22Rv1 (cell line): ENCODE data around the gene ARFGAP1.

Experiments
- H3K27ac ChIP-seq: fragments of 450-650 bp; 2 replicates; pipeline ENCODE4 v1.5.1; 2017
- ZFX ChIP-seq: fragments of 450-650 bp; IDR thresholded peaks from 2 replicates; pipeline ENCODE4 v1.6.1; 2017; ENCODE audit warnings: antibody characterized with exemption, borderline replicate concordance
- TF ChIP-seq, protein P1 (sequence below): fragments of 450-650 bp; IDR thresholded peaks from 2 replicates; pipeline ENCODE4 v1.5.1; 2017; ENCODE audit warnings: mild to moderate bottlenecking

ARFGAP1 gene

DNA sequence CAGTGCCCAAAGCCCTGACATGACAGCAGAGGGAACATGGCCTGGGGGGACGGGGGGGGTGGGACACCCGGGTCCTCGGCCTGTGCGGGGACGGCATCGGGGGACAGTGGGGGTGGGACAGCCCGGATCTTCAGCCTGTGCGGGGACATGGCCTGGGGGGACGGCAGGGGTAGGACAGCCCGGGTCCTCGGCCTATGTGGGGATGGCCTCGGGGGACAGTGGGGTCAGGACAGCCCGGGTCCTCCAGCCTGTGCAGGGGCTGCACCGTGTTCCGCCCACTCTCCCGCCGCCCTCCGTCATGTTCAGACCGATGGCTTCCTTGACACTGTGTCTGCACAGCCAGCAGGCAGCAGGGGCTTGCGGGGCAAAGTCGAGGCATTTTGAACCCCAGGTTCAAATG lies 29.9 kb upstream of the ARFGAP1 start:
- TF ChIP-seq ZFX = no peak
- TF ChIP-seq, protein P1, sequence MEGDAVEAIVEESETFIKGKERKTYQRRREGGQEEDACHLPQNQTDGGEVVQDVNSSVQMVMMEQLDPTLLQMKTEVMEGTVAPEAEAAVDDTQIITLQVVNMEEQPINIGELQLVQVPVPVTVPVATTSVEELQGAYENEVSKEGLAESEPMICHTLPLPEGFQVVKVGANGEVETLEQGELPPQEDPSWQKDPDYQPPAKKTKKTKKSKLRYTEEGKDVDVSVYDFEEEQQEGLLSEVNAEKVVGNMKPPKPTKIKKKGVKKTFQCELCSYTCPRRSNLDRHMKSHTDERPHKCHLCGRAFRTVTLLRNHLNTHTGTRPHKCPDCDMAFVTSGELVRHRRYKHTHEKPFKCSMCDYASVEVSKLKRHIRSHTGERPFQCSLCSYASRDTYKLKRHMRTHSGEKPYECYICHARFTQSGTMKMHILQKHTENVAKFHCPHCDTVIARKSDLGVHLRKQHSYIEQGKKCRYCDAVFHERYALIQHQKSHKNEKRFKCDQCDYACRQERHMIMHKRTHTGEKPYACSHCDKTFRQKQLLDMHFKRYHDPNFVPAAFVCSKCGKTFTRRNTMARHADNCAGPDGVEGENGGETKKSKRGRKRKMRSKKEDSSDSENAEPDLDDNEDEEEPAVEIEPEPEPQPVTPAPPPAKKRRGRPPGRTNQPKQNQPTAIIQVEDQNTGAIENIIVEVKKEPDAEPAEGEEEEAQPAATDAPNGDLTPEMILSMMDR = no peak
- H3K27ac ChIP-seq = no peak overlapping the region

DNA sequence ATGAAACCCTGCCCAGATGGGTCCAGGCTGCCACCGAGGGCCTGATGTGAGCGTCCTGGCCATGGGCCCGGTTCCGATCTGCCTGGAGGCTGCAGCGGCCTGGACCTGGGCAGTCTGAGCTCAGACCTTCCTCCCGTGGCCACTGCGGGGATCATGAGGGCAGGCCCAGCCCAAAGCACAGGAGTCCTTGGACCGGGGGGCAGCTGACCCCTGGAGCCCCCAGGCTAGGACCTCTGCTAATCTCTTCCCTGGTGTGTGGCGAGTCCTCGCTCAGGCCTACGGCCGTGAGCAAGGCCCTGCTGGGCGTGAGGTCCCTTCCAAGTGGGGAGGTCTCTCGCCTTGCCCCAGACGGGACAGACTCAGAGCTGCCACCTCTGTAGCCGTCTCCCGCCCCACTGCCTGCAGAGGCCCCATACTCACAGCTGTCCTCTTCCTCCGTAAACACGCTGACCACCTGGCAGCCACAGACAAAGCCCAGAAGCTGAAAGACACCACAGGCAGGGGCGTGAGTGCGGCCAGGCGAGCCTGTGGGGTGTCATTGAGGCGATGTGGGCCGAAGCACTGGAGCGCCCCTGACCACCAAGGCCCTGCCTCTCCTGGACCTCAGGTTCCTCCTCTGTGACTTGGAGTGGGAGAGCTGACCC lies 28.9 kb upstream of the ARFGAP1 start:
- no peak overlapping the region for H3K27ac ChIP-seq
- TF ChIP-seq, protein P1 = no peak
- no peak for TF ChIP-seq ZFX

DNA sequence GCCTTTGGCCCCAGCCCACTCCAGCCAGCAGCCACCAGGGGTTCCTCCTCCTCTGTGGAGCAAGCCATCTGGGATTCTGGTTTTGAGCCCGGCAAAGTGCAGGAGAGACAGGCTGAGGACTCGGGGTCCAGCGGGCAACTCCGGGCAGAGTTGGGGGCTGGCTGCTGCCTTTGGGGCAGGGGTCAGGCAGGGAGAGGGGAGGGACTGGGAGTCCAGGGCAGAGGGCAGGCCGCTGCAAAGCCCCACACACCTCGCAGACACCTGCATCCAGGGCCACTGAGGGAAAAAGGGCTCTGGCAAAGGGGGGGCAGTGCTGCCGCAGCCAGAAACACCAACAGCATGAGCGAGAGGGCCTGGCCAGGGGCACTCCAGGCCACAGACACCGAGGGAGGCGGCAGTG lies 28.1 kb upstream of the ARFGAP1 start:
- H3K27ac ChIP-seq = no peak overlapping the region
- TF ChIP-seq, protein P1 = no peak
- no peak for TF ChIP-seq ZFX

DNA sequence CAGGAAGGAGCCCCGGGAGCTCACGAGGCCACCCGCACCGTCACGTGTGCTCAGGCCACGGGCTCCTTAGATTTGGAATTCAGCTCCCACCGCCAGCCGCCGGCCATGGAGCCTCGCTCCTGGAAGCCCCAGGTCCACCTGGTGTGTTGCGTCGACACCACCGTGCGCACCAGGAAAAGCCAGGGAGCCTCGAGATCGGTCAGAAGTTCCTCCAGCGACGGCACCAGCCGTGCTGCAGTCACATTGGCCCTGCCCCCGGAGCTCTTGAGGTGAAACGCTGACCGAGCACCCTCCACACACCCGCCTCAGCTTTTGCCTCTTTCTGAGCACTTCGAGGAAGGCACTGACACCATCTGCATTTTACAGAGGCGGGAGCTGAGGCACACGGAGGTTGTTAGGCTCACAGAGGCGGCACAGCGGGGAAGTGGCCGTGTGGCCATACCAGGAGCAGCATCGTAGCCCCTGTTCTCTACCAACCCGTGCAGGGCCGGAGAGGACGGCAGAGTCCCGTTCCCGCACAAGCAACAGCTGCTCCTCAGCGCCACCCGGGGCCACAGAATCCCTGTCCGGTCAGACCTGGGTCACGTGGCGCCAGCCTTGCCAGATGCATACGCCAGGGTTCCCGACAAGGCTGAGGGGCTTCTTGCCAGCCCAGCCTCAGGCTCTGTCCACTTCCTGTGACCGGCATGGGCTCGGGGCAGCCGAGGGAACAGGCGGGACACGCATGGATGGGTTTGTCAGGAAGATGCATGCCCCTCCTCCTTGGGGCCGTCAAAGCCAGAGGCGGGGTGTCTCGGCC lies 25.9 kb upstream of the ARFGAP1 start:
- no peak overlapping the region for H3K27ac ChIP-seq
- no peak for TF ChIP-seq ZFX
- TF ChIP-seq, protein P1 = peak; percentile 38

DNA sequence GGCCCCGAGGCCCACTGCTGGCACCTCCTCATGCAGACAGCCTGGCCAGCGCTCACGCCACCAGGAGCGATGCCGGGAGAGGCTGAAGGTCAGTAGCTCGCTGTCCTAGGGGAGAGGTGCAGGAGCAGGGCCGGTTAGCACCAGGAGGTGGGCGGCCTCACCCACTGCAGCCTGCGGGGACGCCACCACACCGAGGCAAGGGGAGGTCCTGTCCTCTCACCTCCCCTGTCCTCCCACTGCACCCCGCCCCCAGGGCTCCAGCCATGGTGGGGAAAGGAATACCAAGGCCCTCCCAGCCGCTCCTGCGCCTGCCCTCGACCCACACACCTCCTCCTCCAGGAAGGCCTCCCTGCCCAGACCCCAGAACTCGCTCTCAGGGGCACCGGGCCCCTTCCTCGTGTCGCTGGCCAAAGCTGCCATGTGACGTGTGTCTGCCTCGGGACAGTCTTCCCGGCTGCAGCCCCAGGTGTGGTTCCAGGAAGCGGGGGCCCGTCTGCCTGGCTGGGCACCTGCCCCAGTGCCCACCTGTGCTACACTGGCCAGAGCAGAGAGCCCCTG lies 24.9 kb upstream of the ARFGAP1 start:
- no peak overlapping the region for H3K27ac ChIP-seq
- TF ChIP-seq, protein P1 = no peak
- TF ChIP-seq ZFX = no peak

DNA sequence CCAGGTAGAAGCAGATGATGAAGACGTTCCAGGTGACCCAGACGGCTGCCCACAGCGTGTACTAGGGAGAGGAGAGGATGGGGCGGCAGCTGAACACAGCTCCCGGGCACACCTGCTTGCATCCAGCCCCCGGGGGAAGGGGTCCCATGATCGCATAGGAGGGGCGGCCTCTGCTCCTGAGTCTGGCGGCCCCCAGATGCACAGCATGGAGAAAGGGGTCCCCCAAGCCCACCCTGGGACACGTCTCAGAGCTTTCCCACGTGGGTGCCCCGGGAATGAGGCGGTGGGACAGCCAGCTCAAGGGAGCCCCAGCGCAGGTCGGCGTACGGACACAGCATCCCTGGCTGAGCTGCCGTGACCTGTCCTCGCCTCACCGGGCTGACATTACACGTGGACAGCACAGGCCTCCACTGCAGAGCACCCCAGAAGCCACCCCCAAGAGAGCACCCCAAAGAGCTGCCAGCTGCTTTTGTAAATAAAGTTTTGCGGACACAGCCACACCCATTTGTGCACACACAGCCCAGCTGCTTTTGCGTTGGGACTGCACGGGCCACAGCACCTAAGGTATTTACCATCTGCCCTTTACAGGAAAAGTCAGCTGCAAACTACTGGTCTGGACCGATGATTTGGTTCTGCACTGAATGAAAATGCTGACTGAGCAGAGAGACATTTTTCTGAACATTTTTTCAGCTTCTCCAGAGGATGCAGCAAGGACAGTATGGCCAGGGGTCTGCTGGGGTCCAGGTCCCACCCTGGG lies 23.6 kb upstream of the ARFGAP1 start:
- H3K27ac ChIP-seq = no peak overlapping the region
- no peak for TF ChIP-seq ZFX
- TF ChIP-seq, protein P1 = no peak

DNA sequence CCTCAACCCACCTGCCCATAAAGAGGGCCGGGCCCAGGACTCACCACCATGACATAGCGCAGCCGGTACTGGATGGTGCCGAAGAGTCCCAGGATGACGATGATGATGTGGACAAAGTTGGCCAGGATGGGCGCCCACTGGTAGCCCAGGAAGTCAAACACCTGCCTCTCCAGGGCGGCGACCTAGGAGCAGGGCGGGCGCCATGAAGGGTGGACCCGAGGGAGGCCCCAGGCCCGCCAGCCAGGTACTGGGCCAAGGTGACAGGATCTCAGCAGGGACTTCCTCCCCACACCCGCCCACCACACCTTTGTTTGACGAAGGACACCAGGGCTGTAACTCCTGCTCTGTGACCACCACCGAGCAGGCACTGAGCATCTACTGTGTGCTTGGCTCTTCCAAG lies 22.7 kb upstream of the ARFGAP1 start:
- no peak overlapping the region for H3K27ac ChIP-seq
- no peak for TF ChIP-seq ZFX
- TF ChIP-seq, protein P1 = no peak
